ENCODE results near the gene TMEM19. TPM values are rescaled to one million over a fixed set of nuclear protein-coding genes. Genes with fewer than 3 reads are reported as not detected.

The TMEM19 gene
- total and polyA plus RNA-seq, 2 experiments from 2014 or later: 6.5 to 14.1 TPM

GRCh38 chr12:71662849-71663560, 22.9 kb upstream of the TMEM19 start:
- peak; percentile 73 for DNase-seq (ENCODE audit: low spot score)
- Histone ChIP-seq H3K36me3 (ENCODE audit: insufficient read depth) (peaks cover 10% of the 10 kb centered on the region; the same call in 1 of the 2 replicates), H4K20me1 (replicated peaks; ENCODE audit: insufficient read depth) (peaks cover 9% of the 10 kb centered on the region), H3K79me2 (replicated peaks; ENCODE audit: insufficient read depth) (peaks cover 72% of the 10 kb centered on the region), H2AFZ (no peak overlapping the region), H3K9me2 (ENCODE audit: insufficient read depth) (no peaks in the 10 kb centered on the region), H3K4me3 (peak overlapping the region; percentile 74), H3K27ac (ENCODE audit: low read depth) (peak overlapping the region; percentile 35; the same call in 1 of the 2 replicates), H3K4me1 (ENCODE audit: insufficient read depth) (peaks cover 7% of the 10 kb centered on the region), H3K27me3 (ENCODE audit: insufficient read depth) (no peaks in the 10 kb centered on the region), H3K4me2 (peak overlapping the region; percentile 99), H3F3A (replicated peaks; ENCODE audit: low read depth) (no peaks in the 10 kb centered on the region)
- Mint-ChIP-seq H3K9me3 (no peaks in the 10 kb centered on the region), H3K27ac (peak overlapping the region; percentile 99), H3K4me1 (peaks cover 13% of the 10 kb centered on the region; the same call in 2 of the 3 replicates), H3K36me3 (ENCODE audit: low read depth) (peaks cover 25% of the 10 kb centered on the region), H3K27me3 (ENCODE audit: insufficient read depth, low read depth, poor library complexity) (peaks cover 7% of the 10 kb centered on the region), H3K4me3 (peak overlapping the region; percentile 98)
- TF ChIP-seq EZH2phosphoT487 (IDR thresholded peaks at IDR 0.05; ENCODE audit: unreplicated experiment) (no peak), EZH2 (IDR thresholded peaks at IDR 0.05; ENCODE audit: low read depth, unreplicated experiment) (no peak), POLR2AphosphoS5 (IDR thresholded peaks at IDR 0.05; ENCODE audit: low read depth) (no peak), CTCF (conservative IDR thresholded peaks at IDR 0.05; ENCODE audit: low read depth in 2 of 2) (no peak), ZNF114 (CRISPR knock-in tag; IDR thresholded peaks at IDR 0.05) (no peak), JUNB (IDR thresholded peaks at IDR 0.05; ENCODE audit: unreplicated experiment) (no peak), NANOG (IDR thresholded peaks at IDR 0.05; ENCODE audit: borderline replicate concordance) (no peak), ZNF462 (CRISPR knock-in tag; IDR thresholded peaks at IDR 0.05) (no peak), ZNF331 (CRISPR knock-in tag; IDR thresholded peaks at IDR 0.05; ENCODE audit: low read depth) (no peak), ETS1 (IDR thresholded peaks at IDR 0.05) (no peak), CREB1 (CRISPR knock-in tag; IDR thresholded peaks at IDR 0.05; ENCODE audit: low read depth) (no peak), STAT1 (IDR thresholded peaks at IDR 0.05; ENCODE audit: unreplicated experiment) (no peak)
- TF ChIP-seq, protein P1, sequence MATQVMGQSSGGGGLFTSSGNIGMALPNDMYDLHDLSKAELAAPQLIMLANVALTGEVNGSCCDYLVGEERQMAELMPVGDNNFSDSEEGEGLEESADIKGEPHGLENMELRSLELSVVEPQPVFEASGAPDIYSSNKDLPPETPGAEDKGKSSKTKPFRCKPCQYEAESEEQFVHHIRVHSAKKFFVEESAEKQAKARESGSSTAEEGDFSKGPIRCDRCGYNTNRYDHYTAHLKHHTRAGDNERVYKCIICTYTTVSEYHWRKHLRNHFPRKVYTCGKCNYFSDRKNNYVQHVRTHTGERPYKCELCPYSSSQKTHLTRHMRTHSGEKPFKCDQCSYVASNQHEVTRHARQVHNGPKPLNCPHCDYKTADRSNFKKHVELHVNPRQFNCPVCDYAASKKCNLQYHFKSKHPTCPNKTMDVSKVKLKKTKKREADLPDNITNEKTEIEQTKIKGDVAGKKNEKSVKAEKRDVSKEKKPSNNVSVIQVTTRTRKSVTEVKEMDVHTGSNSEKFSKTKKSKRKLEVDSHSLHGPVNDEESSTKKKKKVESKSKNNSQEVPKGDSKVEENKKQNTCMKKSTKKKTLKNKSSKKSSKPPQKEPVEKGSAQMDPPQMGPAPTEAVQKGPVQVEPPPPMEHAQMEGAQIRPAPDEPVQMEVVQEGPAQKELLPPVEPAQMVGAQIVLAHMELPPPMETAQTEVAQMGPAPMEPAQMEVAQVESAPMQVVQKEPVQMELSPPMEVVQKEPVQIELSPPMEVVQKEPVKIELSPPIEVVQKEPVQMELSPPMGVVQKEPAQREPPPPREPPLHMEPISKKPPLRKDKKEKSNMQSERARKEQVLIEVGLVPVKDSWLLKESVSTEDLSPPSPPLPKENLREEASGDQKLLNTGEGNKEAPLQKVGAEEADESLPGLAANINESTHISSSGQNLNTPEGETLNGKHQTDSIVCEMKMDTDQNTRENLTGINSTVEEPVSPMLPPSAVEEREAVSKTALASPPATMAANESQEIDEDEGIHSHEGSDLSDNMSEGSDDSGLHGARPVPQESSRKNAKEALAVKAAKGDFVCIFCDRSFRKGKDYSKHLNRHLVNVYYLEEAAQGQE (IDR thresholded peaks at IDR 0.05; ENCODE audit: unreplicated experiment): no peak
- ATAC-seq: peak; percentile 37
